Measurements from ENCODE around the gene GPBAR1.
A peak's percentile ranks its signal among the peaks of the same experiment; 100 is the strongest.

GPBAR1 gene

GRCh38 chr2:218257390-218257981, 3.3 kb upstream of the GPBAR1 start:
- Histone ChIP-seq H3K9ac (ENCODE audit: low read length in 5 of 5) (no peak overlapping the region), H3K36me3 (ENCODE audit: control insufficient read depth in 5 of 5, insufficient read depth in 5 of 5, low read length in 5 of 5) (peaks cover 23 to 43% (median 36%) of the 10 kb centered on the region in 5 donors), H3K9me3 (ENCODE audit: control insufficient read depth in 5 of 5, low read length in 5 of 5) (no peaks in the 10 kb centered on the region), H3K4me1 (ENCODE audit: control insufficient read depth in 5 of 5, insufficient read depth in 5 of 5, low read length in 5 of 5) (peaks cover 35 to 72% (median 58%) of the 10 kb centered on the region in 5 donors), H3K27ac (ENCODE audit: low read depth, low read length) (peak overlapping the region; percentile 14), H3K27me3 (ENCODE audit: control insufficient read depth in 5 of 5, insufficient read depth in 4 of 5, low read length in 5 of 5) (no peaks in the 10 kb centered on the region), H3K4me3 (ENCODE audit: low read depth in 1 of 5, low read length in 5 of 5) (no peak overlapping the region)

GRCh38 chr2:218259099-218259961, 1.5 kb upstream of the GPBAR1 start:
- Histone ChIP-seq H3K9me3 (ENCODE audit: control insufficient read depth in 5 of 5, low read length in 5 of 5) (no peaks in the 10 kb centered on the region), H3K27ac (ENCODE audit: low read depth, low read length) (peak overlapping the region; percentile 83), H3K36me3 (ENCODE audit: control insufficient read depth in 5 of 5, insufficient read depth in 5 of 5, low read length in 5 of 5) (peaks cover 9 to 41% (median 29%) of the 10 kb centered on the region in 5 donors), H3K9ac (ENCODE audit: low read length in 5 of 5) (peak overlapping the region in 4 of 5 donors; percentile 31 to 68 (median 56)), H3K4me1 (ENCODE audit: control insufficient read depth in 5 of 5, insufficient read depth in 5 of 5, low read length in 5 of 5) (peaks cover 38 to 78% (median 71%) of the 10 kb centered on the region in 5 donors), H3K4me3 (ENCODE audit: low read depth in 1 of 5, low read length in 5 of 5) (peak overlapping the region in 4 of 5 donors; percentile 14 to 40 (median 30)), H3K27me3 (ENCODE audit: control insufficient read depth in 5 of 5, insufficient read depth in 4 of 5, low read length in 5 of 5) (no peaks in the 10 kb centered on the region)

- H3K27ac ChIP-seq (ENCODE audit: low read depth, low read length), result peak overlapping the region; percentile 83
- H3K9ac ChIP-seq (ENCODE audit: low read length in 5 of 5), result peak overlapping the region in 3 of 5 donors; percentile 53 to 68 (median 60)
- H3K4me3 ChIP-seq (ENCODE audit: low read depth in 1 of 5, low read length in 5 of 5), result peak overlapping the region in 3 of 5 donors; percentile 23 to 31 (median 30)
- no peaks in the 10 kb centered on the region for H3K27me3 ChIP-seq (ENCODE audit: control insufficient read depth in 5 of 5, insufficient read depth in 4 of 5, low read length in 5 of 5)
- H3K36me3 ChIP-seq (ENCODE audit: control insufficient read depth in 5 of 5, insufficient read depth in 5 of 5, low read length in 5 of 5), result peaks cover 4 to 41% (median 29%) of the 10 kb centered on the region in 5 donors
- H3K4me1 ChIP-seq (ENCODE audit: control insufficient read depth in 5 of 5, insufficient read depth in 5 of 5, low read length in 5 of 5), result peaks cover 38 to 82% (median 75%) of the 10 kb centered on the region in 5 donors
- no peaks in the 10 kb centered on the region for H3K9me3 ChIP-seq (ENCODE audit: control insufficient read depth in 5 of 5, low read length in 5 of 5)
These were observed 649 bp upstream of the GPBAR1 start for GRCh38 chr2:218260166-218260565.

GRCh38 chr2:218261423-218262236, 815 bp downstream of the GPBAR1 start:
- Histone ChIP-seq H3K9ac (ENCODE audit: low read length in 5 of 5) (peak overlapping the region in 3 of 5 donors; percentile 17 to 79 (median 64)), H3K36me3 (ENCODE audit: control insufficient read depth in 5 of 5, insufficient read depth in 5 of 5, low read length in 5 of 5) (peaks cover 0 to 44% (median 36%) of the 10 kb centered on the region in 5 donors), H3K27me3 (ENCODE audit: control insufficient read depth in 5 of 5, insufficient read depth in 4 of 5, low read length in 5 of 5) (no peaks in the 10 kb centered on the region), H3K9me3 (ENCODE audit: control insufficient read depth in 5 of 5, low read length in 5 of 5) (no peaks in the 10 kb centered on the region), H3K27ac (ENCODE audit: low read depth, low read length) (peak overlapping the region; percentile 83), H3K4me3 (ENCODE audit: low read depth in 1 of 5, low read length in 5 of 5) (peak overlapping the region; percentile 15 to 45 (median 23)), H3K4me1 (ENCODE audit: control insufficient read depth in 5 of 5, insufficient read depth in 5 of 5, low read length in 5 of 5) (peaks cover 38 to 81% (median 75%) of the 10 kb centered on the region in 5 donors)

- H3K9ac ChIP-seq (ENCODE audit: low read length in 5 of 5), result no peak overlapping the region
- H3K4me3 ChIP-seq (ENCODE audit: low read depth in 1 of 5, low read length in 5 of 5), result peak overlapping the region in 1 of 5 donors; percentile 2
- peaks cover 35 to 75% (median 73%) of the 10 kb centered on the region in 5 donors for H3K4me1 ChIP-seq (ENCODE audit: control insufficient read depth in 5 of 5, insufficient read depth in 5 of 5, low read length in 5 of 5)
- H3K9me3 ChIP-seq (ENCODE audit: control insufficient read depth in 5 of 5, low read length in 5 of 5), result no peaks in the 10 kb centered on the region
- H3K27me3 ChIP-seq (ENCODE audit: control insufficient read depth in 5 of 5, insufficient read depth in 4 of 5, low read length in 5 of 5), result no peaks in the 10 kb centered on the region
- H3K27ac ChIP-seq (ENCODE audit: low read depth, low read length), result peak overlapping the region; percentile 83
- H3K36me3 ChIP-seq (ENCODE audit: control insufficient read depth in 5 of 5, insufficient read depth in 5 of 5, low read length in 5 of 5), result peaks cover 0 to 46% (median 37%) of the 10 kb centered on the region in 5 donors
These were observed 1.4 kb downstream of the GPBAR1 start for GRCh38 chr2:218262237-218262600.

- Histone ChIP-seq H3K27ac (ENCODE audit: low read depth, low read length) (peak overlapping the region; percentile 83), H3K4me3 (ENCODE audit: low read depth in 1 of 5, low read length in 5 of 5) (peak overlapping the region in 3 of 5 donors; percentile 2 to 41 (median 11)), H3K9me3 (ENCODE audit: control insufficient read depth in 5 of 5, low read length in 5 of 5) (no peaks in the 10 kb centered on the region), H3K27me3 (ENCODE audit: control insufficient read depth in 5 of 5, insufficient read depth in 4 of 5, low read length in 5 of 5) (no peaks in the 10 kb centered on the region), H3K4me1 (ENCODE audit: control insufficient read depth in 5 of 5, insufficient read depth in 5 of 5, low read length in 5 of 5) (peaks cover 34 to 70% (median 68%) of the 10 kb centered on the region in 5 donors), H3K9ac (ENCODE audit: low read length in 5 of 5) (peak overlapping the region in 1 of 5 donors; percentile 20), H3K36me3 (ENCODE audit: control insufficient read depth in 5 of 5, insufficient read depth in 5 of 5, low read length in 5 of 5) (peaks cover 0 to 51% (median 43%) of the 10 kb centered on the region in 5 donors)
These were observed 2.1 kb downstream of the GPBAR1 start for GRCh38 chr2:218262631-218263586.

- H3K36me3 ChIP-seq (ENCODE audit: control insufficient read depth in 5 of 5, insufficient read depth in 5 of 5, low read length in 5 of 5), result peaks cover 0 to 51% (median 43%) of the 10 kb centered on the region in 5 donors
- peaks cover 29 to 63% (median 60%) of the 10 kb centered on the region in 5 donors for H3K4me1 ChIP-seq (ENCODE audit: control insufficient read depth in 5 of 5, insufficient read depth in 5 of 5, low read length in 5 of 5)
- H3K9ac ChIP-seq (ENCODE audit: low read length in 5 of 5), result peak overlapping the region in 1 of 5 donors; percentile 32
These were observed 3.2 kb downstream of the GPBAR1 start for GRCh38 chr2:218263817-218264641.

GRCh38 chr2:218264773-218265561, 4.2 kb downstream of the GPBAR1 start:
- Histone ChIP-seq H3K36me3 (ENCODE audit: control insufficient read depth in 5 of 5, insufficient read depth in 5 of 5, low read length in 5 of 5) (peaks cover 0 to 51% (median 43%) of the 10 kb centered on the region in 5 donors), H3K9ac (ENCODE audit: low read length in 5 of 5) (peak overlapping the region in 1 of 5 donors; percentile 32), H3K27me3 (ENCODE audit: control insufficient read depth in 5 of 5, insufficient read depth in 4 of 5, low read length in 5 of 5) (no peaks in the 10 kb centered on the region), H3K4me3 (ENCODE audit: low read depth in 1 of 5, low read length in 5 of 5) (no peak overlapping the region), H3K4me1 (ENCODE audit: control insufficient read depth in 5 of 5, insufficient read depth in 5 of 5, low read length in 5 of 5) (peaks cover 23 to 61% (median 57%) of the 10 kb centered on the region in 5 donors), H3K9me3 (ENCODE audit: control insufficient read depth in 5 of 5, low read length in 5 of 5) (no peaks in the 10 kb centered on the region), H3K27ac (ENCODE audit: low read depth, low read length) (no peak overlapping the region)

More at GRCh38 chr2:218263817-218264641, 3.2 kb downstream of the GPBAR1 start:
- no peaks in the 10 kb centered on the region for H3K9me3 ChIP-seq (ENCODE audit: control insufficient read depth in 5 of 5, low read length in 5 of 5)
- H3K4me3 ChIP-seq (ENCODE audit: low read depth in 1 of 5, low read length in 5 of 5), result no peak overlapping the region
- H3K27ac ChIP-seq (ENCODE audit: low read depth, low read length), result peak overlapping the region; percentile 30
- no peaks in the 10 kb centered on the region for H3K27me3 ChIP-seq (ENCODE audit: control insufficient read depth in 5 of 5, insufficient read depth in 4 of 5, low read length in 5 of 5)
